Stomach (tissue), 19 donors: ENCODE results near the gene DERA. TPM values are rescaled to one million over a fixed set of nuclear protein-coding genes. Genes with fewer than 3 reads are reported as not detected.

Source experiments
- DNase-seq, 2 donors: peaks; one replicate each; pipeline versions ENCODE4 v3.0.0 to v3.0.0-alpha.2; 2013 to 2019
- H3K27ac ChIP-seq, 5 donors: fragments of 200-600 bp in 4 of 5; sonication (generic) in 4 of 5; one replicate each; pipeline ENCODE4 v1.5.1; 2013 to 2019; ENCODE audit warnings: mild to moderate bottlenecking in 1 of 5, moderate library complexity in 1 of 5
- H3K27me3 ChIP-seq, 3 donors: fragments of 200-600 bp; sonication (generic); one replicate each; pipeline ENCODE4 v1.5.1; 2017 to 2019; ENCODE audit warnings: mixed run types in 1 of 3
- H3K36me3 ChIP-seq, 4 donors: fragments of 200-600 bp; sonication (generic); 1 replicate in 3 of 4; 2 replicates in 1 of 4; pipeline ENCODE4 v1.5.1; 2016 to 2019
- H3K4me1 ChIP-seq, 4 donors: fragments of 200-600 bp; sonication (generic); one replicate each; pipeline ENCODE4 v1.5.1; 2016 to 2019
- H3K4me3 ChIP-seq, 4 donors: fragments of 200-600 bp; sonication (generic) in 3 of 4; one replicate each; pipeline ENCODE4 v1.5.1; 2016 to 2019; ENCODE audit warnings: mild to moderate bottlenecking in 1 of 4
- H3K9me3 ChIP-seq, 4 donors: fragments of 200-600 bp; sonication (generic); one replicate each; pipeline ENCODE4 v1.5.1; 2016 to 2019
- CTCF ChIP-seq, 7 experiments: fragments of 450-650 bp in 4 of 7; fragments of 200-600 bp in 3 of 7; sonication (generic) in 3 of 7; IDR thresholded peaks; one replicate each; pipeline ENCODE4 v1.5.1; 2016 to 2019; ENCODE audit warnings: antibody characterized with exemption in 7 of 7, control low read depth in 2 of 7, mild to moderate bottlenecking in 1 of 7
- EP300 ChIP-seq: sonication (generic); formaldehyde crosslinking; IDR thresholded peaks from one replicate; pipeline ENCODE4 v1.6.1; 2017; ENCODE audit warnings: antibody characterized with exemption
- POLR2A ChIP-seq, 4 donors: fragments of 450-650 bp; IDR thresholded peaks; one replicate each; pipeline ENCODE4 v1.6.1; 2016; ENCODE audit warnings: antibody characterized with exemption in 4 of 4, control low read depth in 2 of 4, mild to moderate bottlenecking in 1 of 4, moderate library complexity in 1 of 4
- POLR2AphosphoS5 ChIP-seq, 3 donors: sonication (generic); formaldehyde crosslinking; IDR thresholded peaks; one replicate each; pipeline ENCODE4 v1.6.1; 2016; ENCODE audit warnings: antibody characterized with exemption in 3 of 3
- WGBS, 5 donors: extraction: QIAGEN DNeasy Blood & Tissue Kit in 3 of 5; methylation state at CpG; one replicate each; pipeline versions ENCODE4 v1.1.5 to v1.1.7; 2013 to 2018; 5-methylcytosine and 5-hydroxymethylcytosine counted together
- intact Hi-C: fragments of 100-400 bp; cut with DNase I; formaldehyde crosslinking; loops from one replicate; pipeline ENCODE4 v1.15.1; 2023; ENCODE audit warnings: low total_unique reads
- long read RNA-seq, 10 donors: transcript quantifications; one replicate each; lab custom pipeline, GENCODE V29; 2026
- polyA plus RNA-seq, 3 donors: library from polyadenylated mRNA; stranded (reverse); fragments of 200-250 nt; gene quantifications; one replicate each; pipeline ENCODE4 v1.2.3, GENCODE V29; 2013
- total RNA-seq, 5 donors: library from RNA; depleted of rRNA; stranded (reverse); fragments of >200 nt; gene quantifications; one replicate each; pipeline versions ENCODE4 v1.1.0 to v1.2.3, GENCODE V29; 2014 to 2016
- donor health status: healthy with polysubstance abuse.
- donor health status: Bipolar disorder and iron deficiency.
- donor health status: healthy.

The DERA gene
- 10 to 100 TPM in 3 of 5 donors, 1 to 10 TPM in 2; 3.2 to 53.6 (median 15.6) TPM for total RNA-seq
- polyA plus RNA-seq, result 10 to 100 TPM; 26.0 to 39.0 (median 35.6) TPM
- long read RNA-seq, donor 1, transcript DERA-201 (9 exons, 1,705 nt), result major isoform, 5 of 5 reads
- long read RNA-seq, donor 1, partial matches to known transcripts, result 0 of 5 reads
- long read RNA-seq, donor 1, other reads (novel, unspliced or antisense), result 0 of 5 reads
- long read RNA-seq, donor 2, transcript DERA-201 (9 exons, 1,705 nt), result major isoform, 7 of 7 reads
- long read RNA-seq, donor 2, partial matches to known transcripts, result 0 of 7 reads
- long read RNA-seq, donor 2, other reads (novel, unspliced or antisense), result 0 of 7 reads
- long read RNA-seq, donor 3, partial matches to known transcripts, result 0 of 2 reads
- long read RNA-seq, donor 3, other reads (novel, unspliced or antisense), result 0 of 2 reads
- long read RNA-seq, donor 4, result 0 reads
- long read RNA-seq, donor 5, transcript DERA-201 (9 exons, 1,705 nt), result major isoform, 8 of 8 reads
- long read RNA-seq, donor 5, partial matches to known transcripts, result 0 of 8 reads
- long read RNA-seq, donor 5, other reads (novel, unspliced or antisense), result 0 of 8 reads
- long read RNA-seq, donor 6, transcript DERA-201 (9 exons, 1,705 nt), result major isoform, 21 of 52 reads
- long read RNA-seq, donor 6, partial matches to known transcripts, result 22 of 52 reads
- long read RNA-seq, donor 6, other reads (novel, unspliced or antisense), result 7 of 52 reads
- long read RNA-seq, donor 7, transcript DERA-201 (9 exons, 1,705 nt), result major isoform, 14 of 27 reads
- long read RNA-seq, donor 7, partial matches to known transcripts, result 8 of 27 reads
- long read RNA-seq, donor 7, other reads (novel, unspliced or antisense), result 0 of 27 reads
- long read RNA-seq, donor 8, transcript DERA-201 (9 exons, 1,705 nt), result major isoform, 9 of 15 reads
- long read RNA-seq, donor 8, partial matches to known transcripts, result 5 of 15 reads
- long read RNA-seq, donor 8, other reads (novel, unspliced or antisense), result 0 of 15 reads
- long read RNA-seq, donor 9, transcript DERA-201 (9 exons, 1,705 nt), result major isoform, 7 of 8 reads
- long read RNA-seq, donor 9, partial matches to known transcripts, result 0 of 8 reads
- long read RNA-seq, donor 9, other reads (novel, unspliced or antisense), result 0 of 8 reads
- long read RNA-seq, donor 10, partial matches to known transcripts, result 0 of 4 reads
- long read RNA-seq, donor 10, other reads (novel, unspliced or antisense), result 0 of 4 reads

- no peaks in the 10 kb centered on the region for H3K9me3 ChIP-seq
- peak within 1 kb of the TSS; percentile 59 to 73 (median 64) for H3K4me3 ChIP-seq
- peaks cover 0 to 15% (median 12%) of the 10 kb centered on the region in 4 donors for H3K36me3 ChIP-seq
- DNase-seq, result peak; percentile 87 to 94
- WGBS, 5 donors, result 0 to 1% (median 1%) methylated on average over 28 to 59 of the region's 59 CpGs
- H3K27me3 ChIP-seq, result no peaks in the 10 kb centered on the region
- H3K27ac ChIP-seq, result peak within 1 kb of the TSS; percentile 89 to 98 (median 95)
- peaks cover 7 to 24% (median 16%) of the 10 kb centered on the region in 4 donors for H3K4me1 ChIP-seq
- peak in 2 of 7 experiments; percentile 13 to 41 for TF ChIP-seq CTCF (IDR thresholded peaks at IDR 0.05)
- TF ChIP-seq POLR2A (IDR thresholded peaks at IDR 0.05), result peak in 1 of 4 donors; percentile 60
- peak in 2 of 3 donors; percentile 74 to 79 for TF ChIP-seq POLR2AphosphoS5 (IDR thresholded peaks at IDR 0.05)
- no peak for TF ChIP-seq EP300
- intact Hi-C loops, result no loop called here
Measured at GRCh38 chr12:15910864-15911721, at the start of gene DERA. Gene DERA, plus strand, starts transcription at chr12:15911332. Its CDS starts 52 bp downstream, at chr12:15911384.

GRCh38 chr12:15861404-15861803 lies 49.7 kb upstream of the DERA start:
- Histone ChIP-seq H3K4me1 (no peaks in the 10 kb centered on the region), H3K27ac (no peak overlapping the region), H3K4me3 (no peak overlapping the region), H3K9me3 (no peaks in the 10 kb centered on the region), H3K27me3 (peaks cover 0 to 7% (median 0%) of the 10 kb centered on the region in 3 donors), H3K36me3 (no peaks in the 10 kb centered on the region)
- WGBS, 5 donors, result 6 to 32% (median 19%) methylated on average over 1 of the region's 1 CpG
- intact Hi-C loops, result no loop called here
- TF ChIP-seq POLR2AphosphoS5 (IDR thresholded peaks at IDR 0.05) (no peak), EP300 (no peak), POLR2A (IDR thresholded peaks at IDR 0.05) (no peak), CTCF (IDR thresholded peaks at IDR 0.05) (no peak)
- no peak for DNase-seq

GRCh38 chr12:15862840-15863239 lies 48.3 kb upstream of the DERA start:
- Histone ChIP-seq H3K4me3 (no peak overlapping the region), H3K36me3 (no peaks in the 10 kb centered on the region), H3K9me3 (no peaks in the 10 kb centered on the region), H3K27ac (no peak overlapping the region), H3K4me1 (no peaks in the 10 kb centered on the region), H3K27me3 (peaks cover 0 to 7% (median 0%) of the 10 kb centered on the region in 3 donors)
- 70 to 94% (median 90%) methylated on average over 1 of the region's 1 CpG for WGBS, 5 donors
- no peak for DNase-seq
- no peak for TF ChIP-seq CTCF (IDR thresholded peaks at IDR 0.05)
- TF ChIP-seq POLR2A (IDR thresholded peaks at IDR 0.05), result no peak
- no peak for TF ChIP-seq POLR2AphosphoS5 (IDR thresholded peaks at IDR 0.05)
- intact Hi-C loops, result no loop called here
